Suprapubic skin (tissue), 4 donors: ENCODE data around the gene SLC17A3. TPM values are rescaled to one million over a fixed set of nuclear protein-coding genes. Genes with fewer than 3 reads are reported as not detected.

Source experiments
- DNase-seq, 2 donors: peaks; one replicate each; pipeline ENCODE4 v3.0.0-alpha.2; 2019; ENCODE audit warnings: low spot score in 2 of 2
- H3K27ac ChIP-seq: fragments of 200-600 bp; sonication (generic); one replicate; pipeline ENCODE4 v1.5.1; 2019
- H3K27me3 ChIP-seq: fragments of 200-600 bp; sonication (generic); one replicate; pipeline ENCODE4 v1.5.1; 2019
- H3K36me3 ChIP-seq: fragments of 200-600 bp; sonication (generic); one replicate; pipeline ENCODE4 v1.5.1; 2019
- H3K4me1 ChIP-seq: fragments of 200-600 bp; sonication (generic); one replicate; pipeline ENCODE4 v1.5.1; 2019
- H3K4me3 ChIP-seq: fragments of 200-600 bp; sonication (generic); one replicate; pipeline ENCODE4 v1.5.1; 2019; ENCODE audit warnings: mild to moderate bottlenecking
- H3K9me3 ChIP-seq: fragments of 200-600 bp; sonication (generic); one replicate; pipeline ENCODE4 v1.5.1; 2019
- EP300 ChIP-seq: sonication (generic); formaldehyde crosslinking; IDR thresholded peaks from one replicate; pipeline ENCODE4 v1.6.1; 2017; ENCODE audit warnings: antibody characterized with exemption
- POLR2A ChIP-seq, 2 donors: fragments of 450-650 bp; IDR thresholded peaks; one replicate each; pipeline ENCODE4 v1.6.1; 2017; ENCODE audit warnings: antibody characterized with exemption in 2 of 2, mild to moderate bottlenecking in 2 of 2, moderate library complexity in 2 of 2
- POLR2AphosphoS5 ChIP-seq, 3 donors: sonication (generic); formaldehyde crosslinking; IDR thresholded peaks; one replicate each; pipeline ENCODE4 v1.6.1; 2017; ENCODE audit warnings: antibody characterized with exemption in 3 of 3
- WGBS: methylation state at CpG from one replicate; pipeline ENCODE4 v1.1.5; 2018; 5-methylcytosine and 5-hydroxymethylcytosine counted together
- total RNA-seq, 4 donors: library from RNA; depleted of rRNA; stranded (reverse); fragments of >200 nt; gene quantifications; one replicate each; pipeline ENCODE4 v1.1.0, GENCODE V29; 2016
- TF ChIP-seq, protein P1 (sequence below), 2 donors: fragments of 200-600 bp in 1 of 2; fragments of 450-650 bp in 1 of 2; sonication (generic) in 1 of 2; IDR thresholded peaks; one replicate each; pipeline ENCODE4 v1.5.1; 2016 to 2019; ENCODE audit warnings: antibody characterized with exemption in 2 of 2, mild to moderate bottlenecking in 1 of 2, moderate library complexity in 1 of 2

SLC17A3 gene
- total RNA-seq, 4 donors from 2014 or later = not detected

DNA sequence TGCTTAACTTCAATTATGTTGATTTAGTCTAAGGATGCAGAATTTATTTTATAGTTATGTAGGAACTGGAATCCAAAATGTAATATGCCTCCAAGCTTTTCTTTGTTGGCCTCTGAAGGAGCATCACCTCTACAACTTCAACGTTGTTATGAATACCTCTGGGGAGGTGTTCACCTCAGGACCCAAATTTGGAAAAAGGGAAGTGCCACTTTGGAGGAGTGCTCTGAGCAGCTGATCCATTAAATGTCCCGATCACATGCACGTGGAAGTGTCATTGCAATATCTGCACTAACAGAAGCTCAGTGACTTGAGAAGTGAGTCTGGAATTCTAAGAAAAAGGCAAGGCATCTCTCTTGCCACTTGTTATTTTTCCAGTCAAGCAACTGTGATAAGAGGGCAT lies 22.2 kb upstream of the SLC17A3 start:
- Histone ChIP-seq H3K4me1 (no peaks in the 10 kb centered on the region), H3K4me3 (no peak overlapping the region), H3K36me3 (no peaks in the 10 kb centered on the region), H3K9me3 (no peaks in the 10 kb centered on the region), H3K27ac (no peak overlapping the region), H3K27me3 (no peaks in the 10 kb centered on the region)
- TF ChIP-seq POLR2A (IDR thresholded peaks at IDR 0.05) (no peak), POLR2AphosphoS5 (IDR thresholded peaks at IDR 0.05) (no peak), EP300 (no peak)
- TF ChIP-seq, protein P1, sequence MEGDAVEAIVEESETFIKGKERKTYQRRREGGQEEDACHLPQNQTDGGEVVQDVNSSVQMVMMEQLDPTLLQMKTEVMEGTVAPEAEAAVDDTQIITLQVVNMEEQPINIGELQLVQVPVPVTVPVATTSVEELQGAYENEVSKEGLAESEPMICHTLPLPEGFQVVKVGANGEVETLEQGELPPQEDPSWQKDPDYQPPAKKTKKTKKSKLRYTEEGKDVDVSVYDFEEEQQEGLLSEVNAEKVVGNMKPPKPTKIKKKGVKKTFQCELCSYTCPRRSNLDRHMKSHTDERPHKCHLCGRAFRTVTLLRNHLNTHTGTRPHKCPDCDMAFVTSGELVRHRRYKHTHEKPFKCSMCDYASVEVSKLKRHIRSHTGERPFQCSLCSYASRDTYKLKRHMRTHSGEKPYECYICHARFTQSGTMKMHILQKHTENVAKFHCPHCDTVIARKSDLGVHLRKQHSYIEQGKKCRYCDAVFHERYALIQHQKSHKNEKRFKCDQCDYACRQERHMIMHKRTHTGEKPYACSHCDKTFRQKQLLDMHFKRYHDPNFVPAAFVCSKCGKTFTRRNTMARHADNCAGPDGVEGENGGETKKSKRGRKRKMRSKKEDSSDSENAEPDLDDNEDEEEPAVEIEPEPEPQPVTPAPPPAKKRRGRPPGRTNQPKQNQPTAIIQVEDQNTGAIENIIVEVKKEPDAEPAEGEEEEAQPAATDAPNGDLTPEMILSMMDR (IDR thresholded peaks at IDR 0.05) = no peak
- 87% methylated on average over 3 of the region's 3 CpGs for WGBS
- no peak for DNase-seq

DNA sequence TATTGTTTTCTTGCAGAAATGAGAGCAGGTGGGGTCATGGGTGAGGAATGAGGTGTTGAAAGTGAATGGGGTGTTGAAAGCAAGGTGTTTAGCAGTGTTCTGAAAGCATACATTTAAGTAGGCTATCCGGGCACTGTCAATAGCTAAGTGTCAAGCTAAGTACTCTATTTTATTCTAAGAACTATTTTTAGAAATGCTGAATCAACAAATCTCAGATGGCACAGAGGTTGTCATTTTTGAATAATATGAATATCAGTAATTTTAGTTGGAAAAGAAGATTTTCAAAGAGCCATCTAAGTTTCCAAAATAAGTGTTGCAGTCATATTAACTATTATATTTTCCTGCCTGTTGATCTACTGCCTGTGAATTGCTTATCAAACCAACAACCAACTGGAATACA lies 21.7 kb upstream of the SLC17A3 start:
- no peak overlapping the region for H3K27ac ChIP-seq
- no peaks in the 10 kb centered on the region for H3K4me1 ChIP-seq
- DNase-seq = no peak
- no peaks in the 10 kb centered on the region for H3K36me3 ChIP-seq
- 86% methylated on average over 1 of the region's 1 CpG for WGBS
- no peaks in the 10 kb centered on the region for H3K9me3 ChIP-seq
- H3K4me3 ChIP-seq = no peak overlapping the region
- TF ChIP-seq EP300 = no peak
- TF ChIP-seq, protein P1 (IDR thresholded peaks at IDR 0.05) = no peak
- no peak for TF ChIP-seq POLR2AphosphoS5 (IDR thresholded peaks at IDR 0.05)
- TF ChIP-seq POLR2A (IDR thresholded peaks at IDR 0.05) = no peak
- no peaks in the 10 kb centered on the region for H3K27me3 ChIP-seq

DNA sequence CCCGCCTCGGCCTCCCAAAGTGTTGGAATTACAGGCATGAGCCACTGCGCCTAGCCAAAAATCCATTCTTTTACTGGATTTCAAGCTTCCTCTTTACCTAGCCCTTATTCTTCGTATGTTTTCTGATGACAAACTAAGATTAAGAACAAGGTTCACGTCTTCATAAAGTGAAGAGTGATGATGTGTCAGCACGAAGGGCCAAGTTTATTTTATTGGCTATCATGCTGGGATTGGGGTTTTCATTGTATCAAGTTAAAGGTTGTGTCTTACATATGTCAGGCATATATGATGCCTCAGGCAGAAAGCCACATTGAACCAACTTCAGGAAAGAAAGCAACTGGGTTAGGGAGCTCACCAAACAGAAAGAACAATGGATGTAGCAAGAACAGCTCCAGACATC lies 19.7 kb upstream of the SLC17A3 start:
- no peaks in the 10 kb centered on the region for H3K36me3 ChIP-seq
- H3K27me3 ChIP-seq = no peaks in the 10 kb centered on the region
- TF ChIP-seq POLR2AphosphoS5 (IDR thresholded peaks at IDR 0.05) (no peak), POLR2A (IDR thresholded peaks at IDR 0.05) (no peak), EP300 (no peak)
- TF ChIP-seq, protein P1 (IDR thresholded peaks at IDR 0.05) = no peak
- DNase-seq = no peak
- H3K9me3 ChIP-seq = no peaks in the 10 kb centered on the region
- WGBS = 88% methylated on average over 6 of the region's 6 CpGs
- no peak overlapping the region for H3K4me3 ChIP-seq
- H3K27ac ChIP-seq = no peak overlapping the region
- no peaks in the 10 kb centered on the region for H3K4me1 ChIP-seq

DNA sequence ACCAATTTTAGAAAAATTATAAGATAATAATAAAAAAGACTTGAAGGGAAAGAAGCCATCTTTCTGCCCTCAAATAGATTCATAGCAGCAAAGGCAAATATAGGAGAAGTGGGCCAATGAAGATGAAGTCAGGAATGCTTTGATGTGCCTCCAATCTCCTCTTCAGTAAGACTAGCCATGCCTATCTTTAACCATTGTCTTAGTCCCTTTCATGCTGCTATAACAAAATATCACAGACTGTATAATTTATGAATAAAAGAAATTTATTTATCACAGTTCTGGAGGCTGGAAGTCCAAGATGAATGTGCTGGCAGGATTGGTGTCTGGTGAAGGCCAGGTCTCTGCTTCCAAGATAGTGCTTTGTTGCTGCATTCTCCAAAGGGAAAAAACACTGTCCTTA lies 18.8 kb upstream of the SLC17A3 start:
- no peak for TF ChIP-seq POLR2AphosphoS5 (IDR thresholded peaks at IDR 0.05)
- TF ChIP-seq, protein P1 (IDR thresholded peaks at IDR 0.05) = no peak
- TF ChIP-seq EP300 = no peak
- no peak for TF ChIP-seq POLR2A (IDR thresholded peaks at IDR 0.05)
- Histone ChIP-seq H3K4me3 (no peak overlapping the region), H3K27ac (no peak overlapping the region), H3K9me3 (no peaks in the 10 kb centered on the region), H3K36me3 (no peaks in the 10 kb centered on the region), H3K4me1 (no peaks in the 10 kb centered on the region), H3K27me3 (no peaks in the 10 kb centered on the region)
- DNase-seq = no peak

DNA sequence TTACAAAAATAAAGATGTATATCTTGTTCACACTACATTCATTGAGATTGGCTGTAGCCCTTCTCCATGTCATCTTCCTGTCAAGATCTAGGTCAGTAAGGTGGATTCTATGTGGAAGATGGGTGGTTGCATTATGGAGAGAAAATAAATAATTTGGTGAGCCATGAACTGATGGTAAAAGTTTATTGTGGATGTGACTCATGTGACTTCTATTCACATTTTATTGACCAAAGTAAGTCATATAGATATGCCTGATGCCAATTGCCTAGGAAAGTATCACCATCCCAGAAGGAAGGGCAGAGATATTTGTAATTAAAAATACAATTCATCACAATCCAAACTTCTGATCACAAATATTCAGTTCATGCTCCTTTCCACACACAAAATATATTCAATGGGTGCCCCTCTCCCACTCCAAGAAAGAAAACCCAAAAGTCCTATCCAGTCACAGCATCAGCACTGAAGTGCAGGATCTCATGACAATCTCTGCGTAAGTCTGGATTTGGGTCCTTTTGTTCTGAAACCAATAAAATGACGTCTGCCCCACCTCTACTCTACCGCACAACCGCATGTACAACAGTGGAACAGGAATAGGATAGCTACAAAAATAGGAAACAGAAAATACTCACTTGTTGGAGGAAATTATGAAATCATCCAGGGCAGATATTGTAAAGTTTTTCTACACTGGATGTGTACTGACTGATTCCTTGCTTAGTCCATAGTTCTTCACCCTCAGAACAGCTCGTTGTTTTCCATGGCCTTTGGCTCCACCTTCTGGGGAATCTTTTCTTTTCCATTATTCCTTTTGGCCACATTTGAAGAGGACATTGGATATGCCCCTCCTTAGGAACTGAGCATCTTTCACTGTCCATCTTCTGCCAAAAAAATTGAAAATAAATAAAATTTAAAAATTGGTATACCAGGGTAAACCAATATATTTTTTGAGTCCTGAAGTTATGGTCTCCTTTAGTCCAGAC lies 16.1 kb upstream of the SLC17A3 start:
- WGBS = 68% methylated on average over 5 of the region's 5 CpGs
- no peaks in the 10 kb centered on the region for H3K9me3 ChIP-seq
- no peak for DNase-seq
- no peak overlapping the region for H3K27ac ChIP-seq
- TF ChIP-seq POLR2A (IDR thresholded peaks at IDR 0.05) = no peak
- TF ChIP-seq, protein P1 (IDR thresholded peaks at IDR 0.05) = no peak
- no peak for TF ChIP-seq POLR2AphosphoS5 (IDR thresholded peaks at IDR 0.05)
- no peak for TF ChIP-seq EP300
- no peaks in the 10 kb centered on the region for H3K36me3 ChIP-seq
- no peaks in the 10 kb centered on the region for H3K4me1 ChIP-seq
- no peak overlapping the region for H3K4me3 ChIP-seq
- H3K27me3 ChIP-seq = no peaks in the 10 kb centered on the region
